Panc1 (cell line): ENCODE results near the gene AHCYL1. TPM values are rescaled to one million over a fixed set of nuclear protein-coding genes. Genes with fewer than 3 reads are reported as not detected.

Experiments used
- ATAC-seq: fragments of 200-7000 bp; cut with Tn5 transposase; 2 replicates; pipeline ENCODE4 v1.9.1; 2020; ENCODE audit warnings: mild to moderate bottlenecking, moderate library complexity
- BruUV-seq: library from RNA; stranded (reverse); fragments of 400-500 nt; replicated peaks from 2 replicates; lab custom pipeline; 2021; lab: Mats Ljungman, UMichigan
- CTCF ChIA-PET: fragments of 300-600 bp; sonication (Branson Sonifier 250); formaldehyde crosslinking; loops from one replicate; lab custom pipeline; 2022; ENCODE audit warnings: antibody characterized with exemption; lab: Charles Lee
- POLR2A ChIA-PET: fragments of 300-600 bp; sonication (Branson Sonifier 250); formaldehyde crosslinking; loops from one replicate; lab custom pipeline; 2022; ENCODE audit warnings: antibody characterized with exemption; lab: Charles Lee
- DNase-seq: peaks from one replicate; pipeline ENCODE4 v3.0.0-alpha.2; 2010; ENCODE audit warnings: low read depth, low spot score
- H3K27ac ChIP-seq: 2 replicates; pipeline ENCODE4 v1.5.1; 2011; ENCODE audit warnings: mild to moderate bottlenecking, low read length, inconsistent platforms
- H3K27me3 ChIP-seq: fragments of 200-500 bp; sonication (Bioruptor generic); 2 replicates; pipeline ENCODE4 v1.6.0; 2014; ENCODE audit warnings: low read length, inconsistent platforms; ENCODE audit not compliant: control insufficient read depth, insufficient read depth
- H3K36me3 ChIP-seq: fragments of 200-500 bp; sonication (Bioruptor generic); 2 replicates; pipeline ENCODE4 v1.5.1; 2014; ENCODE audit warnings: inconsistent platforms, mild to moderate bottlenecking, low read length, moderate library complexity; ENCODE audit not compliant: control insufficient read depth, insufficient read depth
- H3K4me1 ChIP-seq: 2 replicates; pipeline ENCODE4 v1.5.1; 2011; ENCODE audit warnings: inconsistent platforms, mild to moderate bottlenecking, low read length, moderate library complexity; ENCODE audit not compliant: control insufficient read depth, insufficient read depth
- H3K4me3 ChIP-seq, 2 experiments: 2 replicates each; pipeline ENCODE4 v1.5.1; 2011 to 2012; ENCODE audit warnings: low read depth in 2 of 2, low read length in 2 of 2, mild to moderate bottlenecking in 2 of 2, inconsistent platforms in 1 of 2, moderate library complexity in 1 of 2
- H3K9me3 ChIP-seq: fragments of 200-500 bp; sonication (Bioruptor generic); 2 replicates; pipeline ENCODE4 v1.5.1; 2014; ENCODE audit warnings: low read depth, mild to moderate bottlenecking, inconsistent platforms, low read length, moderate library complexity; ENCODE audit not compliant: control insufficient read depth, insufficient read depth
- POLR2AphosphoS5 ChIP-seq: IDR thresholded peaks from 2 replicates; pipeline ENCODE4 v1.6.1; 2012; ENCODE audit warnings: mild to moderate bottlenecking, low read depth, low read length, moderate library complexity
- SIN3A ChIP-seq: IDR thresholded peaks from 2 replicates; pipeline ENCODE4 v1.6.1; 2012; ENCODE audit warnings: low read depth, mild to moderate bottlenecking, low read length, moderate library complexity, borderline replicate concordance; ENCODE audit not compliant: insufficient read depth
- TCF7L2 ChIP-seq: IDR thresholded peaks from 2 replicates; pipeline ENCODE4 v1.6.1; 2011; ENCODE audit warnings: mild to moderate bottlenecking, low read depth, low read length, inconsistent platforms
- in situ Hi-C: cut with HindIII; loops from 2 replicates; pipeline ENCODE4 v1.10.0; 2016; ENCODE audit warnings: low sequenced_read_pairs, low pct_unique_long_range_greater_than_20kb
- intact Hi-C: fragments of 100-400 bp; cut with micrococcal nuclease; formaldehyde crosslinking; loops from one replicate; pipeline ENCODE4 v1.10.0; 2022; ENCODE audit not compliant: unreplicated experiment
- total RNA-seq: library from RNA; stranded (reverse); gene quantifications from one replicate; pipeline ENCODE4 v1.2.1, GENCODE V29; 2021; ENCODE audit not compliant: unreplicated experiment
- TF ChIP-seq, protein P1 (sequence below), 2 experiments: IDR thresholded peaks; 2 replicates each; pipeline ENCODE4 v1.6.1; 2011 to 2012; ENCODE audit warnings: low read depth in 2 of 2, control low read depth in 1 of 2, low read length in 1 of 2, mild to moderate bottlenecking in 1 of 2, moderate library complexity in 1 of 2; ENCODE audit not compliant: insufficient read depth in 1 of 2
- TF ChIP-seq, protein P2 (sequence below): fragments of 450-650 bp; IDR thresholded peaks from 2 replicates; pipeline ENCODE4 v1.5.1; 2017; ENCODE audit warnings: mild to moderate bottlenecking

Gene AHCYL1
- total RNA-seq, 1 experiment from 2014 or later: 174 TPM

DNA sequence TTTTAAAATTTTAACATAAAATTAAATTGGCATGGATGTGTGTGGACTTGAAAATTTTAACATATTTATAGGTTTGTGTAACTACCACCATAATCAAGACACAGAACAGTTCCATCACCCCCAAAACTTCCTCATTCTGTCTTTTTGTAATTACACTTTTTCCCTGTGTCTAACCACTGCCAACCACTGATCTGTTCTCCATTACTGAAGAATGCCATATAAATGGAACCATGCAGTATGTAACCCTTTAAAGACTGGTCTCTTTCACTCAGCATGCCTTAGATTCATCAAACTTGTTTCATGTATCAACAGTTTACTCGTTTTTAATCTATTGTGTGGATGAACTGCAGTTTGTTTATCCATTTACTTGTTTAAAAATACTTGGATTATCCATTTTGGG, 13.0 kb upstream of the AHCYL1 start:
- DNase-seq (no peak), ATAC-seq (no peak)
- CTCF ChIA-PET: no interaction called here
- TF ChIP-seq TCF7L2: no peak
- TF ChIP-seq, protein P1, sequence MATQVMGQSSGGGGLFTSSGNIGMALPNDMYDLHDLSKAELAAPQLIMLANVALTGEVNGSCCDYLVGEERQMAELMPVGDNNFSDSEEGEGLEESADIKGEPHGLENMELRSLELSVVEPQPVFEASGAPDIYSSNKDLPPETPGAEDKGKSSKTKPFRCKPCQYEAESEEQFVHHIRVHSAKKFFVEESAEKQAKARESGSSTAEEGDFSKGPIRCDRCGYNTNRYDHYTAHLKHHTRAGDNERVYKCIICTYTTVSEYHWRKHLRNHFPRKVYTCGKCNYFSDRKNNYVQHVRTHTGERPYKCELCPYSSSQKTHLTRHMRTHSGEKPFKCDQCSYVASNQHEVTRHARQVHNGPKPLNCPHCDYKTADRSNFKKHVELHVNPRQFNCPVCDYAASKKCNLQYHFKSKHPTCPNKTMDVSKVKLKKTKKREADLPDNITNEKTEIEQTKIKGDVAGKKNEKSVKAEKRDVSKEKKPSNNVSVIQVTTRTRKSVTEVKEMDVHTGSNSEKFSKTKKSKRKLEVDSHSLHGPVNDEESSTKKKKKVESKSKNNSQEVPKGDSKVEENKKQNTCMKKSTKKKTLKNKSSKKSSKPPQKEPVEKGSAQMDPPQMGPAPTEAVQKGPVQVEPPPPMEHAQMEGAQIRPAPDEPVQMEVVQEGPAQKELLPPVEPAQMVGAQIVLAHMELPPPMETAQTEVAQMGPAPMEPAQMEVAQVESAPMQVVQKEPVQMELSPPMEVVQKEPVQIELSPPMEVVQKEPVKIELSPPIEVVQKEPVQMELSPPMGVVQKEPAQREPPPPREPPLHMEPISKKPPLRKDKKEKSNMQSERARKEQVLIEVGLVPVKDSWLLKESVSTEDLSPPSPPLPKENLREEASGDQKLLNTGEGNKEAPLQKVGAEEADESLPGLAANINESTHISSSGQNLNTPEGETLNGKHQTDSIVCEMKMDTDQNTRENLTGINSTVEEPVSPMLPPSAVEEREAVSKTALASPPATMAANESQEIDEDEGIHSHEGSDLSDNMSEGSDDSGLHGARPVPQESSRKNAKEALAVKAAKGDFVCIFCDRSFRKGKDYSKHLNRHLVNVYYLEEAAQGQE (IDR thresholded peaks at IDR 0.05; ENCODE audit: insufficient read depth in 1 of 2, low read depth in 2 of 2, low read length in 1 of 2): no peak
- TF ChIP-seq, protein P2, sequence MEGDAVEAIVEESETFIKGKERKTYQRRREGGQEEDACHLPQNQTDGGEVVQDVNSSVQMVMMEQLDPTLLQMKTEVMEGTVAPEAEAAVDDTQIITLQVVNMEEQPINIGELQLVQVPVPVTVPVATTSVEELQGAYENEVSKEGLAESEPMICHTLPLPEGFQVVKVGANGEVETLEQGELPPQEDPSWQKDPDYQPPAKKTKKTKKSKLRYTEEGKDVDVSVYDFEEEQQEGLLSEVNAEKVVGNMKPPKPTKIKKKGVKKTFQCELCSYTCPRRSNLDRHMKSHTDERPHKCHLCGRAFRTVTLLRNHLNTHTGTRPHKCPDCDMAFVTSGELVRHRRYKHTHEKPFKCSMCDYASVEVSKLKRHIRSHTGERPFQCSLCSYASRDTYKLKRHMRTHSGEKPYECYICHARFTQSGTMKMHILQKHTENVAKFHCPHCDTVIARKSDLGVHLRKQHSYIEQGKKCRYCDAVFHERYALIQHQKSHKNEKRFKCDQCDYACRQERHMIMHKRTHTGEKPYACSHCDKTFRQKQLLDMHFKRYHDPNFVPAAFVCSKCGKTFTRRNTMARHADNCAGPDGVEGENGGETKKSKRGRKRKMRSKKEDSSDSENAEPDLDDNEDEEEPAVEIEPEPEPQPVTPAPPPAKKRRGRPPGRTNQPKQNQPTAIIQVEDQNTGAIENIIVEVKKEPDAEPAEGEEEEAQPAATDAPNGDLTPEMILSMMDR: no peak
- no peak for TF ChIP-seq POLR2AphosphoS5
- no peak for TF ChIP-seq SIN3A
- in situ Hi-C loops (no loop called here), intact Hi-C loops (no loop called here)
- BruUV-seq: no TSS peak
- Histone ChIP-seq H3K27ac (peak overlapping the region; percentile 68; the same call in 1 of the 2 replicates), H3K4me1 (peaks cover 6% of the 10 kb centered on the region; the same call in 1 of the 2 replicates), H3K27me3 (no peaks in the 10 kb centered on the region), H3K36me3 (no peaks in the 10 kb centered on the region), H3K9me3 (no peaks in the 10 kb centered on the region), H3K4me3 (no peak overlapping the region)
- POLR2A ChIA-PET: no interaction called here

DNA sequence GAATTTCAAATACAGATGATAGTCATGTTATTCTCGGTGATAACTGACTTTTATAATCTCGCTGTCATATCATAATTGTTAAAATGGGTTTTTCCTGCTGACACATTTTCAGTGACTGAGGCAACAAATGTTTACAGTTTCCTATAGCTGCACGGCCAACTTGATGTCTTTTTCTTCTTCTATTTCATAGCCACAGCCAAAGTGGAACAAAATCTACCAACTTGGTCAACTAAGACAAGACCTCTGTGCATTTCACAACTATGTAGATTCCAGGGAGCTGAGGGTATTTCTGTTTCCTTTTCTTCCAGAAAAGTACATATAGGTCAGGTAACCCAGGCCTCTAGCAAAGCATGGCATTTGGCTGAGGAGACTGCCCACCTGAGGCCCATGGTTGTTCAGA, 10.4 kb upstream of the AHCYL1 start:
- in situ Hi-C loops (no loop called here), intact Hi-C loops (no loop called here)
- ATAC-seq (no peak), DNase-seq (no peak)
- Histone ChIP-seq H3K9me3 (no peaks in the 10 kb centered on the region), H3K27me3 (no peaks in the 10 kb centered on the region), H3K27ac (peak overlapping the region; percentile 95), H3K4me3 (no peak overlapping the region), H3K4me1 (peaks cover 15% of the 10 kb centered on the region), H3K36me3 (no peaks in the 10 kb centered on the region)
- ChIA-PET POLR2A (no interaction called here), CTCF (no interaction called here)
- TF ChIP-seq SIN3A (no peak), TCF7L2 (no peak), POLR2AphosphoS5 (no peak)
- TF ChIP-seq, protein P2: no peak
- BruUV-seq: no TSS peak
